Measurements from ENCODE around the gene PDPK1.
"Not testable (repeated sequence)": the region's sequence is repeated elsewhere in the genome, so short reads cannot be mapped to it uniquely, and the experiment has no call there.

PDPK1 gene

DNA sequence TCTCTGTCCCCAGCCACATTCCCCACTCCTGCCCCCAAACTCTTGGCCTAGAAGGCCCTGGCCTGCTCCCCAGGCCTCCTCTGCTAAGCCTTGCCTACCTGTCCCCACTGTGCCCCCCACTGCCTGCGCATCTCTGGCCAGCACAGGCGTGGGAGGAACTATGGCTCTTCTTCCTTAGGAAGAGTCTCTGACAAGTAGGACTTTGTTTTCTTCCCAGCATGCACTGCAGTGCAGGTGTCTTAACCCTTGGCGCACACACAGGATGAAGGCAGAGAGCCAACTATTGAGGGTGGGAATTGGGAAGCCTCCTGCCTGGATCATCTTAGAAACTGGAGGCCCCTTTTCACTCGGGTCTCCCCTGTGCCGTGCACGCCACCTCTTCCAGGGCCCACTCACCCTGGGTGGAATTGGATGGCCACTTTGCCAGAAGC is 14.0 kb upstream of the PDPK1 start:
- no peak for DNase-seq (ENCODE audit: low spot score)

DNA sequence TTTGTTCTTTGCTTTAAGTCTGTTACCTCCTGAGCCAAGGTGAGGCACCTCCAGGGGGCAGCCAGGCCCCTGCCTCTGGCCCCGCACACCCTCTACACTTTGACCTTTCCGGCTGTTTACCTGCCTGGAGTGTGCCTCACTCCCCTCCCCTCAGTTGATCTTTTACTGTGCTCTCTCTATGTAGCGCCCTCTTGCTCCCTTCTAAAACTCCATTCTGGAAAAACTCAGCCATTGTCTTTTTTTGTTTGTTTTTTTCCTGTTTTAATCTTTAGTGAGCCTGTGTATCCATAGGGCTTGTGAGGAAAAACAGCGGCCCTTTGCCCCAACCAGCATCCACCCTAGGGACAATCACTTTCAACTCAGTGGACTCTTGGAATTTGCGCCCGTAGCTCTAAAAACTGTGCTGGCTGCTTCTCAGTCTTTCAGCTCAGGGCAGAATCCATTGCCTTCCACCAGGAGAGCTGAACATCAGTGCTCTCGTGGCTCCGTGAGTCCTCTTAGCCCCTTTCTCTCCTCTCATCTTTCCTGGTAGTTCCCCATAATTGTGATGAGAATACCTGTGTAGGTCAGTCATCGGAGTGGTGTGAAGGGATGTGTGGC is 13.4 kb upstream of the PDPK1 start:
- no peak for DNase-seq (ENCODE audit: low spot score)

GRCh38 chr16:2526135-2526534 is 11.7 kb upstream of the PDPK1 start:
- no peak for DNase-seq (ENCODE audit: low spot score)

DNA sequence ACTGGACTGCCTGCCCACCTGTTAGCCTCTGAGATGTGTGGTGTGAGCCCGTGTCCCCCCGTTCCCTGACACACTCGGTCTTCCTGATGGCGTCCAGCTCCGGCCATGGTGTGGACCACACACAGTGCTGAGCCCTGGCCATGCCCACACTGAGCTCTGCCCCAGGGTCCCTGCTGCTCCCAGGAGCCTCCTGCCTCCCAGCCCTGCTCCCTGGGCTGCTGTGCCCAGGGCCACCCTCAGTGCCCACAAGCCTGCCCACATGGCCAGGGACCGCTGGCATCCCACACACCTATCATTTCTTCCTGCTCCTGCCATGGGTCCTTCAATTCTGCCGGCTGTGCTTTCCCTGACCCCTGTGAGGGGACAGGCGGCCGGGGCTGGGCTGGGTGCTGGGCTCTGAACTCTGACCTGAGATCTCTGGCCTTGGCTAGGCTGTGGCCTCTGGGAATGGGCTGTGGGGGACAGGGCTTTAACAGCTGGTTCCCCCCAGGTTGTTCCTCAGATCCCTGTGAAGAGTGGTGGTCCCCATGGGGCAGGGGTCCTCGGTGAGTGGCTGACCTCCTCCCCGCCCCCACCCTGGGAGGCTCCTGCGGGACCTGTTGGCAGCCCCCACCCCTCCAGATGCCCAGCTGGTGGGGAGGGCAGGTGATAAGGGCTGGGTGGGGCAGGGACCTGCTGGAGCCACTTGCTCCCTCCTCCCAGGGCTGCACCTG is 10.6 kb upstream of the PDPK1 start:
- DNase-seq (ENCODE audit: low spot score), result no peak

DNA sequence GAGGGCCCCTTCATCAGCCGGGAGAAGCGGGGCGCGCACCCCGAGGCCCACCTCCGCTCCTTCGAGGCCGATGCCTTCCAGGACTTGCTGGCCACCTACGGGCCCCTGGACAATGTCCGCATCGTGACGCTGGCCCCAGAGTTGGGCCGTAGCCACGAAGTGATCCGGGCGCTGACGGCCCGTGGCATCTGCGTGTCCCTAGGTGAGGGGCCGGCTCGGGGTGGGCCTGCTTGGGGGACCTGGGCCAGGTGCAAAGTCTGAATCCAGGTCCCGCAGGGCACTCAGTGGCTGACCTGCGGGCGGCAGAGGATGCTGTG is 10.1 kb upstream of the PDPK1 start:
- no peak for DNase-seq (ENCODE audit: low spot score)

- DNase-seq (ENCODE audit: low spot score), result no peak
Measured at GRCh38 chr16:2528161-2529060, 9.4 kb upstream of the PDPK1 start.

GRCh38 chr16:2529061-2529931 is 8.5 kb upstream of the PDPK1 start:
- no peak for DNase-seq (ENCODE audit: low spot score)

GRCh38 chr16:2529961-2530628 is 7.7 kb upstream of the PDPK1 start:
- no peak for DNase-seq (ENCODE audit: low spot score)

DNA sequence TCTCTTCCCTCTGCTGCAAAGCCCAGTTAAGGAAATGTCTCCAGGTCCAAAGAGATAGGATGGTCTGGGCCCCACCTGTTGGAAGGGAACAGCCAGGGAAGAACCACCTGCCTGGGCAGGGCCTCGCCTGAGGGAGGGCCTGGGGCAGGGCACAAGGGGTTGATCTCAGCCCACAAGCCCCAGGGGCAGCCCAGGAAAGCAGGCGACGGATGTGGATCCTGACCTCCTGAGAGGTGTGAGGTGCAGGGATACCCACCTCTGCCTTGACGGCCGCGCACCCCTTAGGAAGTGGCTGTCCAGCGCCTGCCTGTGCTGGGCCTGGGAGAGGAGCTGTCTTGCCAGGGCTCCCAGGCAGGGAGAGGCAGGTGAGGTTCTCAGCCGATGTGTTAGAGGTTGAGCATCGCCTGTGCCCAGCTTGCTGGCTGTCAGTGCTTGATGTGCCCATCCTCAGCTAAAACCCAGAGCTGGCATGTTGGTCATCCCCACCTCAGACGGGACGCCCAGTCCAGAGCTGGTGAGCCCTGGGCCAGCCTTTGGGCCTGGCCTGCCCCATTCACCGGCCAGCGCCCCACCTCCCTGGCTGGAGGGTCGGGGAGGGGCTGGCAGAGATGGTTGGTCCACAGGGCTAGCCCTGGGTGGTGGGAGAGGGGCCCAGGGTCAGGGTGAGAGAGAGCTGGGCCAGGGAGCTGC is 7.0 kb upstream of the PDPK1 start:
- DNase-seq (ENCODE audit: low spot score), result no peak

GRCh38 chr16:2531371-2531695 is 6.5 kb upstream of the PDPK1 start, which contains the start of gene CEMP1:
Gene CEMP1 (minus strand): TSS chr16:2531408. CDS start chr16:2531073, 335 bp downstream.
- DNase-seq (ENCODE audit: low spot score), result no peak

DNA sequence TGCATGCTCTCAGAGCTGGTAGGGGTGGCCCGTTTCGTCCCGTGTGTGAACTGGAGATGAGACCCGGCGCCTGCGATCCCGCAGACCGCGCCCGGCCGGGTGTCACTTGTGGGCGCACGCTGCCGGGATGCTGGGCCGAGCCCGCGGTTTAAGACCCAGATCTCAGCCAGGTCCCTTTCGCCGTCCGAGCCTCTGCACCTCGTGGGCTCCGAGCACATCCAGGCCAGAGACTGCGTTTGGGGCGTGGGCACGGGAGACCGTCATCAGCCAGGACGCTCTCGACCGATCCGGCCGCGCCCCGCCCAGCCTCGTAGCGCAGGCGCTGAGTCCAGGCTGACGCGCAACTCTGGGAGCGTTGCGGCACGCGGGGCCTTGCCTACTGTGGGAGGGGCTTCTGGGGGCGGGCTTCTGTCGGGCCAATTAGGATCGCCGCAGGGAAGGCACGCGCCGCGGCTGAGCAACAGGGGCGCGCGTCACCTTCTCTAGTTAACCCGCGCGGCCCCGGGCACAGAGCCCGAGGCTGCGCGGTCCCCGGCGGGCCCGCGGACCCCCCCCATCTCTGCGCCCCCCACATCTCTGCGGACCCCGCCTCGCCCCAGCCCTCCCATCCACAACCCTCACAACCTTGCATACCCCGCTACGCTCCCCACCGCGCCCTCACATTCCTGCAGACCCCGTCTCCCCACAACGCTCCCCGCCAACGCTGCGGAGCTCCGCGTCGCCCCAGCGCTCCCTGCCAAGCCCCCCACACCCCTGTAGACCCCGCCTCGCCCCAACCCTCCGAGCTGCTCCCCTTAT is 5.9 kb upstream of the PDPK1 start:
- DNase-seq (ENCODE audit: low spot score), result peak; percentile 95

DNA sequence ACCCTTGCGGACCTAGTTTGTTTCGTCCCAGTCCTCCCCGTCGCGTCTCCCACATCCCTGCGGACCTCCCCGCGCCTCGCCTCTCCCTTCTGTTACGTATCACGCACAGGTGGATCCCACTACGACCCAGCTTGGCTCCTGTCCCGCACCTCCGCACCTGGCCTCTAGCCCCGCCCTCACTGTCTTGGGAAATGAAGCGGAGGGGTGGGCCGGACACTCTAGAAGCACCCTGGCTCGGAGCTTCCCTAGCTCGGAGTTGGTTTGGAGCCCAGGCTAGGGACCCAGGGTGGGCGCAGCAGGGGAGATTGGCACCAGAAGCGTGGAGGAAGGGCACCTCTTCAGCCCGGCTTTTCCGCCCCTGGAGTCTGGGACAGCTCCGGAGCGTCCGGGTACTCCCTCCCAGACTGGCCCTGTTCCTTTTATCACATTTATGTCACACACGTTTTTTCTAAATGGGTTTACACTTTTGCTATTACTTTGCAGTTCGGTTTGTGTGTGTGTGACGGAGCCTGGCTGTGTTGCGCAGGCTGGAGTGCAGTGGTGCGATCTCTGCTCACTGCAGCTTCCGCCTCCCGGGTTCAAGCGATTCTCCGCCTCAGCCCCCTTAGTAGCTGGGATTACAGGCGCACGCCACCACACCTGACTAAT is 5.2 kb upstream of the PDPK1 start:
- DNase-seq (ENCODE audit: low spot score), result no peak

GRCh38 chr16:2533142-2533755 is 4.6 kb upstream of the PDPK1 start:
- DNase-seq (ENCODE audit: low spot score), result not testable (repeated sequence)

GRCh38 chr16:2533912-2534311 is 3.9 kb upstream of the PDPK1 start:
- no peak for DNase-seq (ENCODE audit: low spot score)

DNA sequence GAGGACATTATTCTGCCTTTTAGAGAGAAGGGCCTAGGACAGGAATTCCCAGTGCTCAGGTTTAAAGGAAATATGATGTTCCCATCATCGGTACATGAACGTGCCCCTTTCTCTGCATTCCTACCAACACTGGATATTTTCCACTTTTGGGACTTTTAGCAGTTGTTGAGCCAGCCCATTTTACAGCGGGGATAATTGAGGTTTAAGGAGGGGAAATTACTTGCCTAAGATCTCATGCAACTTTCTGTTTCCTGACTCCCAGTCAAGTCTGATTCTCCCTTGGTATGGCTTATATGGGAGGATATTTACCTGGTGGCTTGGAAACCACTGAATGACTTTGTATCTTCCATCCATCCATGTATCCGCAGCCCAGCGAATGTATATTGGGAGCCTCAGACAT is 3.5 kb upstream of the PDPK1 start:
- DNase-seq (ENCODE audit: low spot score), result not testable (repeated sequence)

- DNase-seq (ENCODE audit: low spot score), result no peak
Measured at GRCh38 chr16:2535625-2536013, 2.2 kb upstream of the PDPK1 start.

GRCh38 chr16:2539192-2539844 is 1.5 kb downstream of the PDPK1 start:
- not testable (repeated sequence) for DNase-seq (ENCODE audit: low spot score)

DNA sequence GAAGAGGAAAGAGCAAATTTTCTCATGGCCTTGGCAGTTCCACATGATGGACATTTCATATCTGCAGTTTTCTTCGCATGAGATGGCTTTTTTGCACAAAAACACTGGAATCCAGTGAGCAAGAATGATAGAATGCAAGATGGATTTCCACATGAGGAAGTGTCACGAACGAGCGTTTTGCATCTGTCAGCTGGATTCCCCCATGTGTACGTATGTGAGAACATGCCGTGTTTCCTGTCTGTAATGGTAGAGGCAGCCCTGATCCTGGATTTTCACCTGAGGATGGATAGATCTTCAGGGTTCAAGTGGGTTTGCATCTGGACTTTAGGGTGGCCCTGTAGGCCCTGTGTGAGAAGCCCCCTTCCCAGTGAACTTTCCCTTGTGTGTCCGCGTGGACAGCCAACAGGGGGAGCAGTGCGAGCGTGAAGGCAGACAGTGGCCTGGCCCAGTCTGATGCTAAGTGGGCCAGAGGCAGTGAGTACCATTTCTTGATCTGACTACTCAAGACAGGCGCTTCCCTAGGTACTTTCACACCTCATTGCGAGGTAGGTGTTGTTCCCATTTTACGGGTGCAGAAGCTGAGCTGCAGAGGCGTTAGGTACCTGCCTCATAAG is 2.1 kb downstream of the PDPK1 start:
- DNase-seq (ENCODE audit: low spot score), result not testable (repeated sequence)

Data from pons (tissue), 1 donor.